ENCODE measurements around the gene TACC3. TPM values are rescaled to one million over a fixed set of nuclear protein-coding genes. Genes with fewer than 3 reads are reported as not detected.

TACC3 gene
- total RNA-seq, 1 donor from 2014 or later: 142 TPM

DNA sequence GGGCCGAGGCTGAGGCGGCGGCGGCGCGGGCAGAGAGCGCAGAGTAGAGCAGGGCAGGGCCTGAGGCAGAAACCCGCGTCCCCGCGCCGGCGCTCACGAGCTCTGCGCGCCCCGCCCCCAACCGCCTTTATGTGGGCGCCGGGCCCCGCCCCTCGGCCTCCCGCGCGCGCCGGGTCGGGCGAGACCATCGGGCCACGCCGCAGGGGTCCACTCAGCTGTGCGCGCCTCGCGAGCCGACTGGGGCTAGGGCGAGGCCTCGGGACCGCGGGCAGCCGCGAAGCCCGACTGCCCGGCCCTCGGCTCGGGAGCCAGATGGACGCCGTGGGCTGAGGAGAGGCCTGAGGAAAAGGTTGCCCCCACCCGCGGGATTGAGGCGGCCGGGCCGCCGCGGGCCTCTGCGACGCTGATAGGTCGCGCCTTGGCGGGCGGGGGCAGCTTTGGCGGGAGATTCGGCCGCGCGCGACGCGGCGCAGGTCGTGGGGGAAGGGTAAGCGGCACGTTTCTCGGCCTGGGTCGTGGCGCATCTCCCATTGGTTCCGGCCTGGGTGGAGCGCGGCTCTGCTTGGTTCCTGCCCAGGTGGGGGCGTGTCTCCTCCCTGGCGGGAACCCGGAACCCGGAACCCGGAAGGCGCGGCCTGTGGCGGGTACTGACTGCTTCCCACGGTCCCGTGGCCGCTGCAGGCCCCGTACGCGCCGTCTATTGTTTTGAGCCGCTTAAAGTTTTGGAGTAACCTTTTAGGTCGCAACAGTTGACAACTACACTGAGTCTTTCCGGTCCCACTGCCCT is 8.9 kb upstream of the TACC3 start, which contains the start of gene SLBP:
Gene SLBP (minus strand): TSS at position 104 of the 787 bp plus-strand sequence. CDS start 131 bp downstream, outside the sequence.
- intact Hi-C loops (cut with micrococcal nuclease): loop anchor here (1.0 to 10.0 kb wide), 5 partner anchors 9 to 822 kb away; partner anchors contain the start of genes FAM53A, HAUS3, NSD2 and POLN
- Mint-ChIP-seq H3K27me3 (no peaks in the 10 kb centered on the region), H3K36me3 (ENCODE audit: low read depth) (peaks cover 42% of the 10 kb centered on the region)

DNA sequence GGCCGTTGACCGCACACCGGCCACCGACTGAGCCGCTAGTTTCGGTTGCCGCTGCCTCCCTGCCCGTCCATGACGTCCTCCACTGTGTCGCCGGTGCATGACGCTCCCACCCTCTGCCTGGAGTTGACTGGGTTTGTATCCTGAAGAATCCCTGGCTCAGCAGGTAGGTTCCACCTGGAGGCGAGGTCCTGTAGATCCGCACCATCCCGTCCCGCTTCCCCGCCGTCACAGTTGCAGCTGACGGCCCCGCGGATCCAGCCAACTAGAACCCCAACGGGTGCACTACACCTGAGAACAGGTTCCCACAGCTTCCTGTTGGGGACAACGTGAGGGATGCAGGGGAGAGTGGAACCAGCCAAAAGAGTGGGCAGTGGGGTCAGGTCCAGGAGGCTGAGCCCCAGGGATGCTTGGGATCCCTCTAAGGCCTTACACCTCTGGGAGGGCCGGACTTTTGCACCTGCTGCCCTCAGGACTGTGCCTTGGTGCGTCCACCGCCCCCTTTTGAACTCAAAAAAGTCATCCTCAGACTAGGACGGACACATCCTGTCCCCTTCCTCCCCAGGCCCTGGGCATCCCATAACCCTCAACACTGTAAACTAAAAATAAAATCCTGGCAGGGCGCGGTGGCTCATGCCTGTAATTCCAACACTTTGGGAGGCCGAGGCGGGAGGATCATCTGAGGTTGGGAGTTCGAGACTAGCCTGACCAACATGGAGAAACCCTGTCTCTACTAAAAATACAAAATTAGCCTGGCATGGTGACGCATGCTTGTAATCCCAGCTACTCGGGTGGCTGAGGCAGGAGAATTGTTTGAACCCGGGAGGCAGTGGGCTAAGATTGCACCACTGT is 8.1 kb upstream of the TACC3 start:
- Mint-ChIP-seq H3K27ac (peak overlapping the region; percentile 98), H3K4me1 (peaks cover 47% of the 10 kb centered on the region), H3K36me3 (ENCODE audit: low read depth) (peaks cover 35% of the 10 kb centered on the region), H3K9me3 (no peaks in the 10 kb centered on the region), H3K4me3 (peak overlapping the region; percentile 95), H3K27me3 (no peaks in the 10 kb centered on the region)
- DNase-seq: no peak
- intact Hi-C loops (cut with micrococcal nuclease): loop anchor here (2.0 to 10.0 kb wide), 3 partner anchors 158 to 822 kb away; partner anchors contain the start of genes HAUS3, NSD2 and POLN

More for the DNA sequence above, 8.9 kb upstream of the TACC3 start, which contains the start of gene SLBP:
- DNase-seq: peak; percentile 100
- H3K4me3 Mint-ChIP-seq: peak within 1 kb of the TSS; percentile 95
- peak within 1 kb of the TSS; percentile 98 for H3K27ac Mint-ChIP-seq
- no peaks in the 10 kb centered on the region for H3K9me3 Mint-ChIP-seq
- H3K4me1 Mint-ChIP-seq: peaks cover 49% of the 10 kb centered on the region

GRCh38 chr4:1714303-1715001 is 6.9 kb upstream of the TACC3 start:
- Mint-ChIP-seq H3K36me3 (ENCODE audit: low read depth) (peaks cover 32% of the 10 kb centered on the region), H3K4me1 (peaks cover 41% of the 10 kb centered on the region), H3K9me3 (no peaks in the 10 kb centered on the region), H3K27ac (peak overlapping the region; percentile 98), H3K4me3 (peak overlapping the region; percentile 95), H3K27me3 (no peaks in the 10 kb centered on the region)
- no peak for DNase-seq
- intact Hi-C loops (cut with micrococcal nuclease): loop anchor here (10.0 kb wide), 1 partner anchor 530 kb away; the partner anchor contains the start of genes HAUS3 and POLN

- intact Hi-C loops (cut with micrococcal nuclease): loop anchor here (10.0 kb wide), 1 partner anchor 530 kb away; the partner anchor contains the start of genes HAUS3 and POLN
- Mint-ChIP-seq H3K9me3 (no peaks in the 10 kb centered on the region), H3K36me3 (ENCODE audit: low read depth) (peaks cover 30% of the 10 kb centered on the region), H3K4me1 (peaks cover 40% of the 10 kb centered on the region), H3K27ac (peak overlapping the region; percentile 29), H3K4me3 (peak overlapping the region; percentile 95), H3K27me3 (no peaks in the 10 kb centered on the region)
- no peak for DNase-seq
These were observed 6.1 kb upstream of the TACC3 start for GRCh38 chr4:1715002-1715758.

DNA sequence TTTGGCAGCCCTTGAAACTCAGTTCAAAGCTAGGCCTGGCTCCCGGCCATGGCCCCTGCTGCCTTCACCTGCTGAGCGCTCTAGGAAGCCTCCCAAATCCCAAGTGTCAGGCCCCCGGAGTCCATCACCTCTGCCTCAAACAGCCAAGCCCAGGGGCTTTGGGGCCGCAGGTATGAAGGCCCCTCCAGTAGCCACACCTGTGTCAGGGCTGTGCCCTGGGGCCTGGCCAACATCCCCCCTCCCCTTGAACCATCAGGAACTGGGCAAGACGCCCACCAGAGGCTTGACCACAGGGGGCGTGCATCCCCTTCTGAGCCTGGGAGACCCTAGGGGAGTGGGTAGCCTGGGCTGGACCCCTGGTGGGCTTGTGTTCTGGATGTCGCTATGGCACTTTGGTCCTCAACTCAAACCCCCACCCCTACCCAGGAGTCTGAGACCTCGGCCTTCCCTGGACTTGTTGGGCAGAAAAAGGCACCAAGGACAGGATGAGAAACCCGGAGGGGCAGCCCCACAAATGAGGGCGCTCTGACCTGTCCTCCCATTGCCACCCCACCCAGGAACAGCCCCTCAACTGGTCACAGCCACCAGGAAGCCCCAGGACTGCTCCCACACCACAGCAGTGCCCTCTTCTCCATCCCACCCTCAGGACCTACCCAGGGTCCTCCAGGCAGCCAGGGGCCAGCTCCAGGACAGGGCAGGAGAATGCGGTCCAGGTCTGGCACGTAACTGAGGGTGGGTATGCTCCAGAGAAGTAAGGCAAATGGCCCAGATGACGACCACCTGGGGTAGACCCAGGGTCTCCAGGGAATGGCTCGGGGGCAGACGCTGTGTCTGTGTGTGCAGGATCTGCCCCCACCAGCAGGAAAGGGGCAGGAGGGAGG is 5.0 kb upstream of the TACC3 start:
- DNase-seq: no peak
- no peak overlapping the region for H3K4me3 Mint-ChIP-seq
- H3K27me3 Mint-ChIP-seq: no peaks in the 10 kb centered on the region
- H3K9me3 Mint-ChIP-seq: no peaks in the 10 kb centered on the region
- H3K27ac Mint-ChIP-seq: no peak overlapping the region
- H3K4me1 Mint-ChIP-seq: peaks cover 32% of the 10 kb centered on the region
- H3K36me3 Mint-ChIP-seq (ENCODE audit: low read depth): peaks cover 20% of the 10 kb centered on the region
- intact Hi-C loops (cut with micrococcal nuclease): loop anchor here (10.0 kb wide), 1 partner anchor 528 kb away; the partner anchor contains the start of genes HAUS3 and POLN

- no peak overlapping the region for H3K27ac Mint-ChIP-seq
- intact Hi-C loops (cut with micrococcal nuclease): loop anchor here (10.0 kb wide), 1 partner anchor 527 kb away; the partner anchor contains the start of genes HAUS3 and POLN
- H3K9me3 Mint-ChIP-seq: no peaks in the 10 kb centered on the region
- peaks cover 24% of the 10 kb centered on the region for H3K36me3 Mint-ChIP-seq (ENCODE audit: low read depth)
- no peaks in the 10 kb centered on the region for H3K27me3 Mint-ChIP-seq
- DNase-seq: no peak
- no peak overlapping the region for H3K4me3 Mint-ChIP-seq
- H3K4me1 Mint-ChIP-seq: peaks cover 35% of the 10 kb centered on the region
These were observed 3.9 kb upstream of the TACC3 start for GRCh38 chr4:1717129-1718094.

DNA sequence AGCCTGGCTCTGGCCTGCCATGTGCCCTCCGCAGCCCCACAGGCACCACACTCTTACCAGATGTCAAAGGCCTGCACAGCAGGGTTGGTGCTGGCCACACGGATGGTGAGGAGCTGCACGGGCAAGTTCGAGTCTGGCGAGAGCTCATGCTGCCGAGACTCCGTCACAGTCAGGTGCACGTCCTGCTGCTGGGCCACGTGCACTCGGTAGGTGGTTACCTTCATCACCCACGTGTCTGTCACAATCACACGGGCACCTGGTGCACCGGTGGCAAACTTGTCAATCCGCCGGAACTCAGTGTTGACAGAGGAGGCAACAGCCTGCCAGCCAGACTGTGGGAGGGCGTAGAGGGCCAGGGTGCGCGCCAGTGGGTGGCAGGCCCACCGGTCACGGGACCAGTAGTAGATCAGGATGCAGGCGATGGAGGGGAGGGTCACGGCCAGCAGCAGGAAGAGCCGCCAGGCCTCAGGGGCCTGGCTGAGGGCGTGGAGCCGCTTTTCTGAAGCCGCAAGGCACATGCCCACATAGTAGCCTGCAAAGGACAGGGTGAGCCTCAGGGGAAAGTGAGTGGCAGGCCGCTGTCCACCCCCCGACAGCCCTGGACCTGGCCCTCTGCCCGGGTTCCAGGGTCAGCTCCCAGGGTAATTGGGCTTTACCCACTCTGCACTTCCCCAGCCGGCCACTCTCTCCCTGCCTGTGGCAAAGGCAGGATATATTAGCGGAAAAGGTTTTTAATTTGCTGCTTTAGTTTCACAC is 3.0 kb upstream of the TACC3 start:
- H3K27ac Mint-ChIP-seq: peak overlapping the region; percentile 66
- peaks cover 44% of the 10 kb centered on the region for H3K4me1 Mint-ChIP-seq
- DNase-seq: no peak
- H3K27me3 Mint-ChIP-seq: no peaks in the 10 kb centered on the region
- H3K36me3 Mint-ChIP-seq (ENCODE audit: low read depth): peaks cover 33% of the 10 kb centered on the region
- no peaks in the 10 kb centered on the region for H3K9me3 Mint-ChIP-seq
- H3K4me3 Mint-ChIP-seq: peak overlapping the region; percentile 61
- intact Hi-C loops (cut with micrococcal nuclease): loop anchor here (10.0 kb wide), 1 partner anchor 527 kb away; the partner anchor contains the start of genes HAUS3 and POLN

- H3K4me1 Mint-ChIP-seq: peaks cover 44% of the 10 kb centered on the region
- H3K9me3 Mint-ChIP-seq: no peaks in the 10 kb centered on the region
- H3K4me3 Mint-ChIP-seq: peak overlapping the region; percentile 98
- H3K27ac Mint-ChIP-seq: peak overlapping the region; percentile 96
- H3K27me3 Mint-ChIP-seq: no peaks in the 10 kb centered on the region
- H3K36me3 Mint-ChIP-seq (ENCODE audit: low read depth): peaks cover 45% of the 10 kb centered on the region
- intact Hi-C loops (cut with micrococcal nuclease): loop anchor here (2.0 to 5.0 kb wide), 3 partner anchors 136 to 747 kb away; partner anchors contain the start of genes LETM1, RNF4 and UVSSA
- peak; percentile 85 for DNase-seq
These were observed 948 bp upstream of the TACC3 start for GRCh38 chr4:1720163-1720983.

GRCh38 chr4:1721666-1722550 is 587 bp downstream of the TACC3 start:
- Mint-ChIP-seq H3K36me3 (ENCODE audit: low read depth) (peaks cover 49% of the 10 kb centered on the region), H3K27me3 (no peaks in the 10 kb centered on the region)

More at GRCh38 chr4:1721666-1722550, 587 bp downstream of the TACC3 start:
- intact Hi-C loops (cut with micrococcal nuclease): loop anchor here (1.0 to 5.0 kb wide), 5 partner anchors 10 to 745 kb away; partner anchors contain the start of genes FAM53A, LETM1, RNF4 and SLBP
- DNase-seq: peak; percentile 71
- Mint-ChIP-seq H3K27ac (peak overlapping the region; percentile 99), H3K9me3 (no peaks in the 10 kb centered on the region), H3K4me3 (peak overlapping the region; percentile 92), H3K4me1 (peaks cover 45% of the 10 kb centered on the region)

Measured in activated CD4-positive, alpha-beta T cell treated with anti-CD3 and anti-CD28 coated beads, Interleukin-2, amount 10 ng/mL, durations not matched to agents 24 days and 14 days (primary cell).